HL-60/S4 treated with phorbol 12-myristate 13-acetate at 8.2 ng/mL for 4 days and 3 days (cell line): ENCODE results near the gene LINC00305.

Experiments
- in situ Hi-C: fragments of 300-500 bp; cut with MboI; formaldehyde crosslinking; loops from 2 replicates; pipeline ENCODE4 v1.15.0; 2022; ENCODE audit warnings: low sequenced_read_pairs

The LINC00305 gene

GRCh38 chr18:64116571-64117175 is 32.2 kb downstream of the LINC00305 start:
- in situ Hi-C loops, result no loop called here

DNA sequence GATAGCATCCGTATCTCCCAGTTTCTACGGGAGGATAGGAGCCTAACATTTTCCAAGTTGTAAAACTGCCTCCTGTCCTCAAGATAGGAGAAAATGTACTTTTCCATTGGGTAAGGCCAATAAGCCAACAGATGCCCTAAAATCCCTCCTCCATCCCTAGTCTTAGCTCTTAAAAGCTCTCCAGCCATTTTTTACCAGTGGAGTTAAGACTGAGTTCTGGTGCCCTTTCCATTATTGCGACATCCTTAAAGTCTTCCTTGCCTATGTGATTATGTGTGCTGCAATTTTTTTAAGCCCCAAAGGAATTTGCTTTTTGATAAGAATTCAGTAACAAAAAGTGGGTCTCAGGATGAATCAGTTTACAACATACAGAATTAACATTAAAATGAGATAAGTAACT is 33.0 kb downstream of the LINC00305 start:
- in situ Hi-C loops, result no loop called here

GRCh38 chr18:64111950-64112349 is 36.9 kb downstream of the LINC00305 start:
- in situ Hi-C loops, result no loop called here

DNA sequence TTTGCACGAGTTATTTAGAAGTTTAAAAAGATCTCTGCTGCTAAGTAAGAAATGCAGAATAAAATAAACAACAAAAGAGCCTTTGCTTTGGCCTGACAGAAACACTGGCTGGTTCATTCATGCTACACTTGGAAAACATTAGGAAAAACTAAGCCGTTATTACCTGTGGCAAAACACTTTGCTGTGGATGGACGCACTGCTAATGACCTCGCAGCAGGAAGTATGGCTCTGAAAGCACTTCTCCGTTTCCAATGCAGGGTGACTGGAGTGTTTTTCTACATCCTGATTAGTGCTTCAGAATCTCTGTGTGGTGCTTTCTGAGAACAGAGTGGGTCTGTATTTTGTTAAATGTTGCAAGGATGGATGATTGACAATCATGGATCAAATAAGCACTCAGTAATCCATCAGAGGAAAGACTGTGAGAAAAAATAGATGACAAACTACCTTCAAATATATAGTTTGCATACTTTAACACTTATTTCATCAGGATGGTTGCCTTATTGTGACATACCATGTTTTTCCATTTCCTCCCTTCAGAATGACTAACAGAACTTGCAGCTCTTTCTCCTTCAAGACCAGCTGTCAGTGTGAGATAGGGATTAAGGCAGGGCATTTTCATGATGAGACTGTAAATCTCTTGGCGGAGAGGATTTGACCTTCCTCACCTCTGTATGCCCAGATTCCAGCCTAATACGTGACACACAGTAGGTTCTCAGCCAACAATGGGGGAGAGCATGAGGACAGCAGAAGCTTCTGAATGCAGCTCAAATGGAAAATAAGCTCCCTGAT is 38.0 kb downstream of the LINC00305 start:
- in situ Hi-C loops, result no loop called here

GRCh38 chr18:64103986-64104385 is 44.9 kb downstream of the LINC00305 start:
- in situ Hi-C loops, result no loop called here

DNA sequence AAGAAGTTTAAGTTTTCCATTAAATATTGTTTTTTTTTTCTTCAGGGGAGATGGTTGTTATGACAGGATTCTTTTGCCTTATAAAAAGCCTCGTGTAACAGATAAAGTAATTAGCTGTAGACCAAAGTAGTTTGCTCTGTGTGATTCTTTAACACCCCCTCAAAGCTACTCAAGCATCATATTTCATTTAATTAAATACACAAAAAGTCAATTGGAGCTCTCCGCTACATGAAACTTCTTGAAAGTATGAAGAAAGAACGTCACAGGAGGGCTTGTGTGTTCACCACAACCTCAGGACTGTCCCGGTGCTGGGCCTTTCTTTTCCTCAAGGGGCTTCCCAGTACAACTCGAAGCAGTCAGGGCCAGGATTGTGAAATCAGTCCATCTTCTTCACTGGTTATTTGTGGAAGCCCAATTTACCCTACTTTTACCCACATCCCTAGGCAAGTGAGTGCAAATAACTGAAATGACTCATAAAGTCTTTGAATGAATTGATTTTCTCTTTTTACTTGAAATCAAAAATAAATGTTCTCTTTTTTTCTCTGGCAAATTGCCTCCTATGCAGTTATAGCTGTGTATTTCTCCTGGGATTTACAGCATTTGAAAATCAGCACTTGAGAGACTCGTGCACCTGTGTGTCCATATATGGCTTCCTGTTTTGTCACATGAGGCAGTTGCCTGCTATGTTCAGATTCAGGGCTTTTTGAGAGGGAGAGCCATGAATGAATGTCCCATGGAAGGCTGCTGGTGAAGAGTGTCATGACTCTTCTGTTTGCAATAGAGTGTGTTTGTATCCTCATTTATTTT is 48.6 kb downstream of the LINC00305 start:
- in situ Hi-C loops, result no loop called here

DNA sequence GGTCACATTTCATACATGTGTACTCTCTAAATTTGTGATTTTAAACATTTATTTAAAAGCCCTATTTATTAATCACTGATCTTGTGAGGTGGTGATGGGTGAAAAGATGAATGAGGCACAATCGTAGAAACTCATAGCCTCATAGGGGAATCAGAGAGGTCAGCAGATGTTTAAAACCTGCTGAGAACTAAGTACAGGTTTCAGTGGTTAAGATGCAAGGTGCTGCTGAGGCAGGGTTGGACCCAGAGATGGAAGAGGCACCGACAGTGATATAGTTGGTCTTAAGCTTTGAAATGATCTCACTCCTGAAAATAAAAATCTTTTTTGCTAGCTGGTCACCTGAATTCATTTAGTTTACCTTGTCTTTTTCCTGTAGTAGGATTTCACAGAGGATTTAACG is 49.6 kb downstream of the LINC00305 start:
- in situ Hi-C loops, result no loop called here

DNA sequence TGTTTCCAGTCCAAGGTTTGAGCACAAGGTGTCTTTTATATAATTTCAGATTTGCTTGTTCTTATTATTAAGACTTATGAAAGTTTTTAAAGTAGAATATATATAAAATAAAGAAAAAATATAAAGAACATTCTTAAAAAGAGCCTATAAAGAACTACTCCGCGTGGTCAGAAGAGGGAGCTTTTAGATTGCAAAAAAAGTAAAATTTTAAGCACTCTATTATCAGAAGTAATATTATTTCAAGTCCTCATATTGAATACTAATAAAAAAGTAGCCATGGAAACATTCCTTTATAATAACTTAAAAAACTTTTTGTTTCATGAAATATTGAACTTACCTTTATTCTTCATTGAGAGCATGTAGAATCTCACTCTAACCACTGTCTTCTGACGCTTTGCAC is 51.4 kb downstream of the LINC00305 start:
- in situ Hi-C loops, result no loop called here

- in situ Hi-C loops, result no loop called here
Measured at GRCh38 chr18:64095056-64095455, 53.8 kb downstream of the LINC00305 start.

DNA sequence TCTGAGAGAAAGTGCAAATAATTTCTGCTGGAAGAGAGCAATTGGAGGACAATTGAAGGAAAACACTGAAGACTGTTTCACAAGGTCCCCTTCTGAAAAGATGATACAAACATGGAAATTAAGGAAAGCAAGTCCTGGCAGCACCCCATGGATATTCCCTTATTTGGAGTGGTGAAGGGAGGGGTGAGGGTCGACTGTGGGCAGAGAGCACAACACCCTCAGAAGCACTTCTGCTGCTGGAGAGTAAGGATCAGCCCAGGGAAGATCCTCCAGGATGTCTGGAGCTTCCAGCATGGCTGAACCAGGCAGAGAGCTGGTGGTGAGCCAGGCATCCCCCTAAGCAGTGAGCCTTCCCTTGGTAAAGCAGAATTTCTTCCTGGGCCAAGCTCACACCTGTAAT is 54.7 kb downstream of the LINC00305 start:
- in situ Hi-C loops, result no loop called here

- in situ Hi-C loops, result no loop called here
Measured at GRCh38 chr18:64091526-64091925, 57.4 kb downstream of the LINC00305 start.

- in situ Hi-C loops, result no loop called here
Measured at GRCh38 chr18:64090876-64091275, 58.0 kb downstream of the LINC00305 start.

DNA sequence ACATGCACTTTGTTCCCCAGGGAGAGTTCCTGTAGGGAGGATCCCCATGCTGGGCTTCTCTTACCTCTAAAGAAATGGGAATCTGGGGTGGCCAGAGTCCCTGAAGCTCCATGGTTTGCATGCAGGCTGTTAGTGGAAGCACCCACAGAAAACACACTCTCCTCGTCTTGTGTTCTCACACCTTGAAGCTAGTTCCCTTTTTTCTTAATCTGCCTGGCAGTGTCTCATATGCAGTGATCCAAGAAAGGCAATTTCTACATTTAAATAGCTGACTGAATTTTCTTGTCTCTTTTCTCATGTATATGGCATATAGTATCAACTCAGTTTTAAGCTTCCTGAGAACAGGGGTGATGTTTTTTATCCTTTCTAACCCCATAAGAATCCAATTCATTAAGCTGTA is 65.0 kb downstream of the LINC00305 start:
- in situ Hi-C loops, result no loop called here

- in situ Hi-C loops, result no loop called here
Measured at GRCh38 chr18:64082513-64082912, 66.4 kb downstream of the LINC00305 start.

GRCh38 chr18:64082054-64082453 is 66.8 kb downstream of the LINC00305 start:
- in situ Hi-C loops, result no loop called here

- in situ Hi-C loops, result no loop called here
Measured at GRCh38 chr18:64073971-64074370, 74.9 kb downstream of the LINC00305 start.

- in situ Hi-C loops, result no loop called here
Measured at GRCh38 chr18:64055019-64055418, 93.9 kb downstream of the LINC00305 start.

DNA sequence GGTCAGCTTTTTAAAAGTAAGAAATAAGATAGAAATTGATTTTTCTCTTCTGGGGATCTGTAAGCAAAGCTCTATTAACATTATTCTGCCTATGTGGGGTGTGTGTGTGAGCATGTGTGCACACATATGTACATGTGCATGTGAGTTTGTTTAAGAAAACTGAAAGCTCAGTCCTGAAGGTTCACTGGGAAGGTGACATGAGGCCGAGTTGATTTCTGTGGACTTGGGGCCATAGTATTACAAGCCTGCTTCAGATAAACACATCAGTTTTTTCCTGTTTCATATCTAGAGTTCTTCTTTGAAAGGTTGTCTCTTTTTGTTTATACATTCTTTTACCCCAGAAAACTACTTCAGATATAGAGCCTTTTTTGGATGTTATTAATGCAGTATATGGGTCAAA is 95.6 kb downstream of the LINC00305 start:
- in situ Hi-C loops, result no loop called here

- in situ Hi-C loops, result no loop called here
Measured at GRCh38 chr18:64052772-64053171, 96.1 kb downstream of the LINC00305 start.

DNA sequence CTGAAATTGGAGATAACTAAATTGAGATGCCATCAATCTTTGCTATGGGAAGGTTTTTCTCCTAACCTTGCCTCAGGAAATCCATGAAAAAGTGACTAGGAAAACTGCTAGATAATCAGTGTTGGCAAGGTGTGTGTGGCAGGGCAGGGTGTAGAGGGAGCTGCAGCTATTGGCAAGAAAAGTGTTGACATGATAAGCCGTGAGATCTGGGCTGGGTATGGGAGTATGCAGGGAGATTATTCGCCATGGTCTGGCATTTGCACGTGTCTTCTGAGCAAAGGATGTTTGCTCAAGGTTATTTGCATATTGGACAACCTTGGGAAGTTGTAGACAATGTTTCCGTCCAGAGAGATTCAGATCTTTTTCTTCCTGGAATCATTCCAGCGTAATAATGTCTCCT is 104.3 kb downstream of the LINC00305 start:
- in situ Hi-C loops, result no loop called here

GRCh38 chr18:64042728-64043358 is 106.0 kb downstream of the LINC00305 start:
- in situ Hi-C loops, result no loop called here
